ENCODE results near the gene ZC3H12D. TPM values are rescaled to one million over a fixed set of nuclear protein-coding genes. Genes with fewer than 3 reads are reported as not detected.

ZC3H12D gene
- total and polyA plus RNA-seq, 2 of the 8 experiments (the other 6 are each of a cell fraction or from before 2014, with no cell fraction given): 0.05 to 0.07 TPM

GRCh38 chr6:149410557-149410956 lies 74.3 kb downstream of the ZC3H12D start (continued):
- TF ChIP-seq CHD7 (IDR thresholded peaks at IDR 0.05; ENCODE audit: insufficient replicate concordance, low read length): no peak
- TF ChIP-seq CTBP2 (IDR thresholded peaks at IDR 0.05; ENCODE audit: borderline replicate concordance, insufficient read depth, insufficient read length, low read length): no peak
- TF ChIP-seq TCF12 (IDR thresholded peaks at IDR 0.05; ENCODE audit: low read depth, low read length): no peak
- TF ChIP-seq CREB1 (IDR thresholded peaks at IDR 0.05): no peak
- TF ChIP-seq KDM4A (IDR thresholded peaks at IDR 0.05; ENCODE audit: low read depth, low read length, severe bottlenecking): no peak
- TF ChIP-seq CEBPB (IDR thresholded peaks at IDR 0.05; ENCODE audit: low read depth, low read length): no peak
- TF ChIP-seq MAFK (IDR thresholded peaks at IDR 0.05; ENCODE audit: low read depth, low read length): no peak
- TF ChIP-seq SIX5 (IDR thresholded peaks at IDR 0.05; ENCODE audit: low read depth, low read length): no peak
- TF ChIP-seq HDAC6 (IDR thresholded peaks at IDR 0.05; ENCODE audit: low read depth, low read length): no peak
- TF ChIP-seq SIRT6 (IDR thresholded peaks at IDR 0.05; ENCODE audit: low read length): no peak
- TF ChIP-seq, protein P1, sequence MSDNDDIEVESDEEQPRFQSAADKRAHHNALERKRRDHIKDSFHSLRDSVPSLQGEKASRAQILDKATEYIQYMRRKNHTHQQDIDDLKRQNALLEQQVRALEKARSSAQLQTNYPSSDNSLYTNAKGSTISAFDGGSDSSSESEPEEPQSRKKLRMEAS (IDR thresholded peaks at IDR 0.05): no peak
- TF ChIP-seq HDAC2 (IDR thresholded peaks at IDR 0.05; ENCODE audit: borderline replicate concordance in 1 of 2, low read depth in 2 of 2, low read length in 2 of 2): no peak
- TF ChIP-seq POU5F1 (IDR thresholded peaks at IDR 0.05; ENCODE audit: low read depth, low read length): no peak
